ENCODE measurements around the gene SYF2. TPM values are rescaled to one million over a fixed set of nuclear protein-coding genes. Genes with fewer than 3 reads are reported as not detected.

SYF2 gene
- total RNA-seq, 2 experiments from 2014 or later = 50.1 to 52.9 TPM

DNA sequence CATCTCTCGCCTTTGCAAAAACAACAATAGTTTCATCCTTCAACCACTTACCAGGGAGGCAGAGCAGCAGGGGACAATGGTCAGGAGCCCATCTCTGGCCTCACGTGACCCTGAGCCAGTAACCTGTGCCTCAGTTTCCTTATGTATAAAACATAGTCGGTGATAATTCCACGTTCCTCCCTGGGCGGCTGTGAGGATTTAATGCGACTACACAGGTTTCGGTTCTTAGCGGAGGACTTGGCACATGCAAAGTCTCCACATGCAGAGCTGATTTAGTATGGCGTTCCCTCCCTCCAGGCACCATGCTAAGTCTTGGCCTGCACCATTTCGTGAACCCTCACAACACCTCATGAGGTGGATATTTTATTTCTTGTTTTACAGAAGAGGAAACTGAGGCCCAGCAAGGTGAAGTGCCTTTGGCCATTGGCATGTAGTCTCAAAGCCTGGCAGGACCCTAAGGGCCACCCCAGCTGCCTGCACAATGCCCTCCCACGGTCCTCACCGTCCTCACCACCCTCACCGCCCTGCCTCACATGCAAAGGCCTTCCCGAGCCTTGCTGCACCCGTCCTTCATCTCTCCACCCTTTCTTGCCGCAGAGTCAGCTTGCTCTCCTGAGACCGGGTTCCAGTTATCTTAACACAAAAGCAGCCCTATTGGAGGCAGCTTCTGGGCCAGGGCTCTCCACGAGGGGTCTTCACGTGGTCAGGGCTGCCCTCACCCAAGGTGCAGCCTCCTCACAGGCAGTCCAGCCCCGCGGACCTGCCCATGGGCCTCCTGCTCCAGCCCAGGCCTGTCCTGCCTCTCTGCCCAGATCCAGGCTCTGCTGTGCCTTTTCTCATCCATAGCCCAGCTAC, 48.9 kb downstream of the SYF2 start:
- POLR2A ChIA-PET = no interaction called here
- Mint-ChIP-seq H3K27ac (no peak overlapping the region), H3K4me1 (no peaks in the 10 kb centered on the region), H3K27me3 (peaks cover 15% of the 10 kb centered on the region), H3K9me3 (no peaks in the 10 kb centered on the region), H3K4me3 (no peak overlapping the region), H3K36me3 (no peaks in the 10 kb centered on the region)
- ATAC-seq (ENCODE audit: low read depth) (no peak), DNase-seq (no peak)

DNA sequence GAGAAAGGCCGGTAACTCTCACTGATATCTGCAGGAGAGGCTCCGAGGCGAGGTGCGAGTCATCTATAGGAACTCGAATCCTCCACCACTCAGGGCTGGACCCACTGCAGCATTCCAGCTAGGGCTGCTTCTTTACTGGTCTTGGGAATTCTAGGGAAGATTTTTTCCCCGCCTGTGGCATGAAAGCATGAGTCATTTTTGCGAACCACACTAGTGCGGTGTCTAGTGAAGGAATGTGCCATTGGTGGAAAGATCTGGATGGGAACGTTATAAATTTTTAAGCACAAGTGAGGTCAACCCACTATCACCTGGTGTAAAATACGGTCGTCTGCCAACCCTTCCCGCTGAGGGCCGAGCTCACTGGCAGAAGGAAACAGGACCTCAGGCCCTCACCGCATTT, 49.7 kb downstream of the SYF2 start:
- no peaks in the 10 kb centered on the region for H3K36me3 Mint-ChIP-seq
- H3K4me3 Mint-ChIP-seq = no peak overlapping the region
- ATAC-seq (ENCODE audit: low read depth) (no peak), DNase-seq (no peak)
- peaks cover 18% of the 10 kb centered on the region for H3K27me3 Mint-ChIP-seq
- POLR2A ChIA-PET = no interaction called here
- no peak overlapping the region for H3K27ac Mint-ChIP-seq
- H3K9me3 Mint-ChIP-seq = no peaks in the 10 kb centered on the region
- no peaks in the 10 kb centered on the region for H3K4me1 Mint-ChIP-seq

DNA sequence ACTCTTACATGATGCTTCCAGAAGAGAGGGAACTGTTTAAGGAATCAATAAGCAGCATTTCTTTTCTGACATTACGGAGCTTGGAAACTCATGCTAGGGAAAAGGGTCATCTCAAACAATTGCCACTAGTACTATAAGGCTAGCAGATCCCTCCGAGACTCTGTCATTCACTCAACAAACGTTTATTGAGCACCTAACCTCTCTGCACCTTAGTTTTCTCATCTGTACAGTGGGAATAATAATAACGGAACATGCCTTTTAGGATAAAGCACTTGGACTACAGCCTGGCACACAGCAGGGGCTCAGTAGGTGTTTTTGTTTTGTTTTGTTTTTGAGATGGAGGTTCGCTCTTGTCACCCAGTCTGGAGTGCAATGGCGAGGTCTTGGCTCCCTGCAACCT, 51.3 kb downstream of the SYF2 start:
- H3K36me3 Mint-ChIP-seq = no peaks in the 10 kb centered on the region
- no peak overlapping the region for H3K27ac Mint-ChIP-seq
- ATAC-seq (ENCODE audit: low read depth) (no peak), DNase-seq (no peak)
- POLR2A ChIA-PET = no interaction called here
- H3K4me3 Mint-ChIP-seq = no peak overlapping the region
- H3K27me3 Mint-ChIP-seq = peaks cover 19% of the 10 kb centered on the region
- peaks cover 10% of the 10 kb centered on the region for H3K9me3 Mint-ChIP-seq
- H3K4me1 Mint-ChIP-seq = no peaks in the 10 kb centered on the region

DNA sequence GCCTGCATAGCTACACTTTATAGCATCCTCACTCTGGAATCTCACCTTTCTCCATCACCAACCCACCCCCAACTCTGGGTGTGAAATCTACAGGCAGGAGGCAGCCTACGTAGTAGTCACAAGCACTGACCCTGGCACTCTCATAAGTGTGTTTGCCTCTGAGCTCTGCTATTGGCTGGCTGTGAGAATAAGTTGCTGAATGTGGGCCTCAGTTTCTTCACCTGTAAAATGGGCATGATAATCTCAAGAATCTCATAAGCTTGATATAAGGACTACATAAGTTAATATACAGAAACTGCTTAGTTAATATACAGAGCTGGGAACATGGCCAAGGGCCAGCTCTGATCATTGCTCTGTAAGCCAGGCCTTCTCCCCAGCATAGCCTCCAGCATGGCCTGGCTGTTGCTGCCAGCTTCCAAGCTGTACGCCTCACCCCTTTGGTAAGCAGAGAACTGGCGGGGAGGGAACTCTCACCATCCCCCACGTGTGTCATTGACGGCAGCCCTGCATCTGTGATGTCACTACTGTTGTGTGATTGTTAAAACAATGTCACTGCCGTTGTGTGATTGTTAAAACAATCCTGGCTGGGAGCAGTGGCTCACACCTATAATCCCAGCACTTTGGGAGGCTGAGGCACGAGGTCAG, 53.3 kb downstream of the SYF2 start:
- Mint-ChIP-seq H3K4me1 (no peaks in the 10 kb centered on the region), H3K4me3 (no peak overlapping the region), H3K27ac (no peak overlapping the region), H3K9me3 (peaks cover 11% of the 10 kb centered on the region), H3K36me3 (no peaks in the 10 kb centered on the region), H3K27me3 (peaks cover 10% of the 10 kb centered on the region)
- ATAC-seq (ENCODE audit: low read depth) = no peak
- POLR2A ChIA-PET = no interaction called here
- DNase-seq = no peak

DNA sequence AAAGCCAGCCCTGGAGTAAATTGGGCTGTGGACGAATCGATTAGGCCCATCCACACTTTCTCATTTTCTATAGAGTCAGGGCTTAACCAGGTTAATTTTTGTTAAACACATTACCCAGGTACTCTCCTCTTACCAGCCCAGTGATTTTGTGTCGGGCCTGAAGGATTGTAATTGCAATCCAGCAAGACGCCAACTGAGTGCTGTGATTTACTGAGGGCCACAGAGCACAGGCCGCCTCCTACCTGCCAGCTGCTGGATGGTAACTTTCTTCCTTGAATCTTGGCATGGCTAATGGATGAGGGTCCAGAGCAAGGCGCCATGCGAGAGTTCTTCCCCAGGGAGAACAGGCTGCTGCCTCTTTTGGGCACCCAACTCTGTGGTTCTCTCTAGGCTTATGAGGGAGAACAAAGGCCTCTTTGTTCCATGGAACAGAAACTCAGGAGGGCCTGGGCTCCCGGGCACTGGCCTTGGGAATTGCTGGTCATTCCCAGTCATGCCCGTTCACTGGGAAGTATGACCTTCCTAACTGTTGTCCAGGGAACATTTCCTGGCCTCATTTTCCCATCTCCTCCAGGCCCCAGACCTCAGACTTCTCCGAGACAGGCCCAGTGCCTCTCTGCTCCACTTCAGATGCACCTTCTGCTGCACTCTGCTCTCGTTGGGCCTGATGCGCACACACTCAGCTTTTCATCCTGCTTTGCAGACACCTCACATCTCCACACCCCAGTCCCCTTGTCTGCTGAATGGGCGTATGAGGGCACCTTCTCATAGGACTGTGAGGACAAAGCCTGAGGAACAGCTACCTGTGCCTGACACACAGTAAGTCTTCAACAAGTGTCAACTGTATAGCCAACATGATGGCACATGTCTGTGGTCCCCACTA, 57.3 kb downstream of the SYF2 start:
- DNase-seq (no peak), ATAC-seq (ENCODE audit: low read depth) (no peak)
- H3K27ac Mint-ChIP-seq = no peak overlapping the region
- H3K4me1 Mint-ChIP-seq = no peaks in the 10 kb centered on the region
- peaks cover 8% of the 10 kb centered on the region for H3K27me3 Mint-ChIP-seq
- H3K9me3 Mint-ChIP-seq = peaks cover 11% of the 10 kb centered on the region
- no peak overlapping the region for H3K4me3 Mint-ChIP-seq
- H3K36me3 Mint-ChIP-seq = no peaks in the 10 kb centered on the region
- POLR2A ChIA-PET = no interaction called here

DNA sequence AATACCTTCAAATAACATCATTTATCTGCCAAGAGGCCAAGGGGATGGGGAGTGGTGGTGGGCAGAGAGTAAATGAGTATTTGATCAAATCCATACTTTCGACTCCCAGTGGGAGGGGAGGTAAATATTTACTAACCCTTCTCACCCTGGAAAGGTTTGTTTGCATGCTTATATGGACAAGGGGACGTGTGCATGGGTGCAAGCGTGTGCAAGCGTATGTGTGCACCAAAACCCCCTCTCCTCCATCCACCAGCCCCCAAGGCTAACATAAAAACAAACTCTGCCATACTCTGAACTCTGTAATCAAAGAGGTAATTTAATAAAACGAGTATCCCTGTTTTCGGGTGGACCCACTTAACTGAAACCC, 58.0 kb downstream of the SYF2 start:
- DNase-seq (no peak), ATAC-seq (ENCODE audit: low read depth) (no peak)
- Mint-ChIP-seq H3K4me1 (no peaks in the 10 kb centered on the region), H3K27ac (no peak overlapping the region), H3K9me3 (peaks cover 11% of the 10 kb centered on the region), H3K36me3 (no peaks in the 10 kb centered on the region), H3K27me3 (peaks cover 8% of the 10 kb centered on the region), H3K4me3 (no peak overlapping the region)
- POLR2A ChIA-PET = no interaction called here

DNA sequence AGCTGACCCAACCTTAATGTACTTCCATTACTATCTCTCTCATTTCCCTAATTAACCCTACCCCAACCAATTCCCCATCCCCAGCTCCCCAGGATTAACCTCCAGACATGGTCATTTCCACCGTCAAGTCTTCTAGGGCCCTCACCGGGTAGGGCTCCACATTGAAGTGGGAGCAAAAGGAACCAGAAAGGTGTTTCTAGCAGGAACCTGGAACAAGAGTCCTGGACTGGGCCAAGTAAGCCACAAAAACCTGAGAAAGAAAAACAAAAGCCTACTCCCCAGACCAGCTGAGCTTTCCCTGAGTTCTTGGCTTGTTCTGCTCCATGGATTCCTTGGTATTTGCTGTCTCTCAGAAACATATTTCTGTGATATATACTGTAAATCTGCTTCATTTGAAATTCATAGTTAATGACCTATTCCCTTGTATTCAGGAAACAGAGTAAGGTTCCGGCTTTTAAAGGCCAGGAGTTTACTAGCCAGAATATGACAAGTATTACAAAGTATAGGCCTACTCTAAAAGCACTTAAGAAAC, 58.4 kb downstream of the SYF2 start:
- DNase-seq (no peak), ATAC-seq (ENCODE audit: low read depth) (no peak)
- Mint-ChIP-seq H3K9me3 (peaks cover 11% of the 10 kb centered on the region), H3K4me3 (no peak overlapping the region), H3K4me1 (no peaks in the 10 kb centered on the region), H3K27ac (no peak overlapping the region), H3K36me3 (no peaks in the 10 kb centered on the region), H3K27me3 (peaks cover 8% of the 10 kb centered on the region)
- POLR2A ChIA-PET = no interaction called here

Other genes starting within 250 kb of the SYF2 start
- gene RSRP1, start 15.0 kb upstream of the SYF2 start, total RNA-seq = 100 to 1,000 TPM; 292 to 305 TPM
- gene RHD, start 40.0 kb upstream of the SYF2 start, total RNA-seq = not detected
- 100 to 1,000 TPM; 118 to 121 TPM for gene TMEM50A, start 105.8 kb upstream of the SYF2 start, total RNA-seq
- gene RHCE, start 188.3 kb upstream of the SYF2 start, total RNA-seq = under 1 TPM; 0.17 to 0.25 TPM
- gene MACO1, start 198.4 kb upstream of the SYF2 start, total RNA-seq = 10 to 100 TPM; 20.6 to 21.1 TPM

Measured in activated naive CD8-positive, alpha-beta T cell treated with anti-CD3 and anti-CD28 coated beads, Interleukin-2, amount 10 ng/mL, durations not matched to agents 7 days and 5 days (primary cell).